GM18517 (cell line): Measurements from ENCODE around the gene IMMP2L.
"Not testable (repeated sequence)": the region's sequence is repeated elsewhere in the genome, so short reads cannot be mapped to it uniquely, and the experiment has no call there.

Experiments
- ATAC-seq: cut with Tn5 transposase; IDR thresholded peaks from one replicate; pipeline ENCODE4 v1.9.1; 2021; ENCODE audit warnings: mild to moderate bottlenecking, moderate library complexity; ENCODE audit not compliant: unreplicated experiment

The IMMP2L gene

DNA sequence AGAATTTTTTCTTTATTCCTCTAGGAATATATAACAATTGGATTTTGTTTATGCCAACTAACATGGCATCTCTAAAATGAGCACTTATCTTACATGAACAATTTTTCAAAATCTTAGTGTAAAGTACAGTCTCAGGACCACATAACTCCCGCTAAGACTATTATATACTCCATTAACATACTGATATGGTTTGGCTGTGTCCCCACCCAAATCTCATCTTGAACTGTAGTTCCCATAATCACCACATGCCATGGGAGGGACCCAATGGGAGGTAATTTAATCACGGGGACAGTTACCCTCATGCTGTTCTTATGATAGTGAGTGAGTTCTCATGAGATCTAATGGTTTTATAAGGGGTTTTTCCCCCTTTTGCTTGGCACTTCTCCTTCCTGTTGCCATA is 291.5 kb downstream of the IMMP2L start:
- not testable (repeated sequence) for ATAC-seq

DNA sequence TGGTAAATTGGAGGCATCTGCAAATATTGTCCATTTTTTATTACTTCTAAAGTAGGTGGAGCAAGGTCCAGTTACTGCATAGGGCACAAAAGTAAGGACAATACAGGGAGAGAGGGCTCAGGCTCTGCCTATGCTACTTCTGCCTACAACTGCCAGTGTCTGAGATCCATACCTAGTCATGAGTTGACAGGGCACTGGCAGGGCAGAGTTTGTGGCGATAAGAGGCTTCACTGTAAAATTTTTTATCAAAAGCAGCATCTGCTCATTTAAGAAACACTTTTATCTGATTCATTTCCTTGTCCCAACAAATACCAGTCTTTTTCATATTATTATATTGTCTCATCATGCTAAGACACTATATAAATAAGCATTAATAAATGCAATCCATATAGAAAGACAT is 293.4 kb downstream of the IMMP2L start:
- ATAC-seq: no peak

DNA sequence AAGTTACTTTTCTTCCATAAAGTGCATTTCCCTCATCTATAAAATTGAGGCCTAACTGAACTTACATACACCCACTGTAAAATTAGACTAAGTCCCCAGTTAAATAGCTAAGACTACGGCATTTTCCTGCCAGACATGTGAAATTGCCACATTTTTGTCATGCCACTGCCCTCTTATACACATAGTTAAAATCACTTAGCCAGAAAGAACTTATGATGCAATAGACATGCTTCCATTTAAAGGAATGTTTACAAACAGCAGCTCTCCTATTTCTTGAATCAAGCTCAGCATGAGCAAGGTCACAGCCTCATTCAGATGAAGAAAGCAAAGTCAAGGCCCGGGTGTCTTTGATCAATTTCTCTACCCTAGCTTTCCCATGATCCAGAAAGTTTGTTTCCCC is 295.7 kb downstream of the IMMP2L start:
- ATAC-seq: no peak

DNA sequence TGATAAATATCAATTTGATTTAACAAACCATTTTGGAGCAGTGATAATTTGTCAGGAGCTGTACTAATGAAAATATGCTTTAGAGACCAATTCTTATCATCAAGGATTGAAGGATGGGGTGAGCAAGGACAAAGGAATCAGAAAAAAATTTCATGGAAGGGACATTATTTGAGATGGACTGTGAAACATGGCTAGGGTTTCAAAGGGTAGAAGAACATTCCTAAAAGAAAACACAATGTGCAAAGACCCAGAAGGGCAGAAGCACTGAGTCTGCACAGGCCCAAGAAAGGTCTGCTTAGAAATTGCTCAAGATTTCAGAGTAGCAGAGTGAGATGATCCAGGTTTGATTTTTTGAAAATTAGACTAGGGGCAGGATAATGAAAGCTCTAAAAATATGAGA is 296.9 kb downstream of the IMMP2L start:
- no peak for ATAC-seq

DNA sequence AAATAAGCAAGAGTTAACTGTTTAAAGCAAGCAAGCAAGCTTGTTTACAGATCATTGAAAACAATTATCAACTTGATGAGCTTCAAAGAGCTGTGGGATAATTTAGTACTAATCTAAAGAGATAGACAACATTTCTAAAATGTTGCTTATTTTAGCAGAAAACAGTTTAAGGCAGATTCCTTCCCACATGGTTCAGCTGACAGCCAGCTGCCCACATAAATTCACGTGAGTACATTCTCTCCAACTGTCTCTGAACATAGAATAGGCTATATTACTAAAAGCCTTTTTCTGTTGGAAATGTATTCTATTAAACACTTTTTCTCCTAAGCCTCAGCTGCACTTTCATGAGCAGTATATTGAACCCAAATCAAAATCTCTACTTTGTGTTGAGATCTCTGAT is 297.3 kb downstream of the IMMP2L start:
- no peak for ATAC-seq

DNA sequence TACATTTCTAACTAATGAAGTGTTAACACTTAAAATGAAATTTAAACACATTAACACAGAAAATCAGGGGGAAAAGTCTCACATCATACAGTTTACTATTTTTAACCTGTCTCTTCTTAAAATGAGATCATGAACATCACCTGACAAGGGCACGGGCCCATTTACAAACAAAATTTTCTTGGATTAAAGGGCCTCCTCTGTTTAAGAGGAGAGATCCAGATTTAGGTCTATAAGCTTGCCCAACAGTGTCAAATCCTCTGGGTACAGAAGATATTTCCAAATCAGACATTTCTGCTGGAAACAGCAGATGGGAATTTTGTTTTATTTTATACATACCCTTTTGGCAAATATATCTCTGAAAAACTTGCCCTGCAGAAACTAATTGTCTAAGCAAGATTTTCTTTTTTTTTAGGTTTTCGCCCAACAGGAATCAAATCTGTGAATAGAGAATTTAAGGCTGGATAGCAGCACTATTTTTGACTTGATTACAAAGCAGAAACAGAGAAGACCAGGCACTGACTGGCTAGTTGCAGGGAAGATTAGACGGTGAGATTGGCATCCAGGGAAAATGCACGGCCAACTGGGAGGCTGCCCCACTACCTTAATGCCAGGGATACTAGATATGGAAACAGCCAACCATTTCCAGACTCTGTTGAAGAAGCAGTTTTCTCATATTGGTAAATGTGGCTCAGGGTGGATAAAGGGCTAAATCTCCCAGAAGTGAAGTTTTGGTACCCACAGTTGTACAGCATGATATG is 298.0 kb downstream of the IMMP2L start:
- no peak for ATAC-seq

DNA sequence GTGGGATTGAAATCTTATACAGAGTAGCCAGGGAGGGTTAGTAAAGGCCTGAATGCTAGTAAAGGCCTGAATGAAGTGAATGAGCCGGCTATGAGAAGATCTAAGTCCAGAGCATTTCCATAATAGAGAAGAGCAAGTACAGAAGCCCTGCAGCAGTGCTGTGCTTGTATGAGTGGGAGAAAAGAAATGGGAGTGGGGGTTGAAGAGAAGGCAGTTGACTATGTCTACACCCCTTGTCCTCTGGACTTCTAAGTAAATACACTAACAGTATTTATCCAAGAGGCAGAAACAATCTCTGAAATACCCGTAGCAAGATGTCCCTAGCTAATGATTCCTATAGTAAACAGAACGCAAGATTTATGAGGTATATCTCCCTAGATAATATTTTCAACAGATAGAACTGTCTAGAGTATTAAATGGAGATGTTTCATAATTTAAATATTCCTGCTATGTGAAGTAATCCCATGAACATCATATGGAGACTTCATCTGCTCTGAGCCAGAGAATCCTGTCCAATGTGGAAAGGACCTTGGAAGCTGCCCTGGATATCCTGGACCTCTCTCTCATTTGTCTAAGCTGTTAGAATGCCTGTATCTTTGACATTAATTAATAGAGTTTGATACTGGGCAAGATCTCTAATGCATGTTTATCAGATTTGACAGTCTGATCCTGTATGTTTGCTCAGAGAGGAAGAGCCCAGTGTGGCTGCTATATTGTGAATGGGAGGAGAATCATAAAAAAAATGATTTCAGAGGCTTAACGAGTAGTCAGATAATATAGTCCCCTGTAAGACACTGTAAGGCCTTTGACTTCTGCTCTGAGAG is 299.8 kb downstream of the IMMP2L start:
- ATAC-seq: no peak

DNA sequence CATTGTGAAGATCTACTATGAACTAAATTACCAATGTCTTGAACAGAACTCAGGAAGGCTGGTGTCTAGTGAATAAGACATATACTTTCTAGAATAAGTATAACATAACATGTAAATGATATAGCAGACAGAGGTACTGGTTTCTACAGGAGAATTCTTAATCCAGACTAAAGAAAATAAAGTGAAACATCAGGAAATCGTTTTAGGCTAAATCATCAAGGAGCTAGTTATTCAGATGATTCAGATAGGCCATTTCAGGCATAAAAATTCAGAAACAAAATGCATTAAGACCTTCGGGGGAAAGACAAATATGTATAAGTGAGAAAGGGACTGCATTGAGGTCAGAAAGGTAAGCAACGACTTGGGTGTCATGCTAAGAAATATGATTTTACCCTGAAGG is 300.8 kb downstream of the IMMP2L start:
- ATAC-seq: no peak

DNA sequence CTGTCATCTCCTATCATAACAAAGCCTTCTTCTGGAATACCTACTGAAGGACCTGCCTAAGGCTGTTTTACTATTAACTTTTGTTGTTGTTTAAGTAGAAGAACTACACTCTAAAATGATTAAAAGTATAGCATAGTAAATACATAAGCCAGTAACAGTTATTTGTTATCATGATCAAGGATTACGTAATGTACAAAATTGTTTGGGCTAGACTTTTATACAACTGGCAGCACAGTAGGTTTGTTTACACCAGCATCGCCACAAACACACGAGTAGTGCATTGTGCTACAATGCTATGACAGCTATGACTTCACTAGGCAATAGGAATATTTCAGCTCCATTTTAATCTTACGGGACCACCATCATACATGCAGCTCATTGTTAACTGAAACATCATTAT is 302.3 kb downstream of the IMMP2L start:
- ATAC-seq: no peak

DNA sequence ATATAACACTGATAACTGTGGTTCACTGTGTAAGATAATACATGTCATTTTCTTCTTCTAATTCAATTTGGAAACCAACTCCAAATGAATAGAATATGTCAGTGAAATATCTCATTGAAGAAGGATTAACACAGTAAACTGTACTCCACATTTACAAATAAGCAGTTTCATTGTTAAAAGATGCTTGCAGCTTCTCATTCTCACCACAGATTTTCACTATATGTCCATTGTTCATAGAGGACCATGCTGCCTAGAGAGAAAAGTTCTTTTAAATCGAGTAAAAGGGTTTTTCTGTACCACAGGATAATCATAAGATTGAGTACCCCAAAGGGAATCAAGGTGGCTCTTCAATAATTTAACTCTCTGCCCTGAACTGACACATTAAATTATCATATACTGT is 305.9 kb downstream of the IMMP2L start:
- no peak for ATAC-seq

DNA sequence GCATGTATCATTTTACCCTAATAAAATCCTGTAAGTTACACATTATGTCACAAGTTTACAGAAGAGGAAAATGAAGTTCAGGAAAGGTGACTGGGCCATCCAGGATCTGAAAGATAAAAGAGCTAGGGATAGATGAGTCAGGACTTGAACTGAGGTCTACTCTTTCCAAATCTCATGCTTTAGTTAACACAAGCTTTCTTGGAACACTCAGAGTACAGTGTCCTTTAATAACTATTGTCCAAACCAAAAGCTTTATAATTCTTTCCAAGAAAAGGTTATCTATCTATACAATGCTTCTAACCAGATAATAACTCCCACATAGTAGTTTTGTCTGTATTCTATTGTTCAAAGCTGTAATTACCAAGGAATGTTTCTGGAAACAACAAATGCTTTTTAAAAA is 306.7 kb downstream of the IMMP2L start:
- no peak for ATAC-seq

DNA sequence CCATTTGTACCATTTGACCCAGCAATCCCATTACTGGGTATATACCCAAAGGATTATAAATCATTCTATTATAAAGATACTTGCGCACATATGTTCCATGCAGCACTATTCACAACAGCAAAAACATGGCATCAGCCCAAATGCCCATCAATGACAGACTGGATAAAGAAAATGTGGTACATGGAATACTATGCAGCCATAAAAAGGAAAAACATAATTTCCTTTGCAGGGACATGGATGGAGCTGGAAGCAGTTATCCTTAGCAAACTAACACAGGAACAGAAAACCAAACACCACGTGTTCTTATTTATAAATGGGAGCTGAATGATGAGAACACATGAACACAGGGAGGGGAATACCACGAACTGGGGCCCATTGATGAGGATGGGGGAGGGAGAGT is 310.9 kb downstream of the IMMP2L start:
- ATAC-seq: not testable (repeated sequence)

DNA sequence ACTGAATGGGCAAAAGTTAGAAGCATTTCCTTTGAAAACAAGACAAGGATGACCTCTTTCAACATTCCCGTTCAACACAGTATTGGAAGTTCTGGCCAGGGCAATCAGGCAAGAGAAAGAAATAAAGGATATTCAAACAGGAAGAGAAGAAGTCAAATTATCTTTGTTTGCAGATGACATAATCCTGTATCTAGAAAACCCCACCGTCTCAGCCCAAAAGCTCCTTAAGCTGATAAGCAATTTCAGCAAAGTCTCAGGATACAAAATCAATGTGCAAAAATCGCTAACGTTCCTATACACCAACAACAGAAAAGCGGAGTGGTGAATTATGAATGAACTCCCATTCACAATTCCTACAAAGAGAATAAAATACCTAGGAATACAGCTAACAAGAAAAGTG is 312.5 kb downstream of the IMMP2L start:
- ATAC-seq: not testable (repeated sequence)

DNA sequence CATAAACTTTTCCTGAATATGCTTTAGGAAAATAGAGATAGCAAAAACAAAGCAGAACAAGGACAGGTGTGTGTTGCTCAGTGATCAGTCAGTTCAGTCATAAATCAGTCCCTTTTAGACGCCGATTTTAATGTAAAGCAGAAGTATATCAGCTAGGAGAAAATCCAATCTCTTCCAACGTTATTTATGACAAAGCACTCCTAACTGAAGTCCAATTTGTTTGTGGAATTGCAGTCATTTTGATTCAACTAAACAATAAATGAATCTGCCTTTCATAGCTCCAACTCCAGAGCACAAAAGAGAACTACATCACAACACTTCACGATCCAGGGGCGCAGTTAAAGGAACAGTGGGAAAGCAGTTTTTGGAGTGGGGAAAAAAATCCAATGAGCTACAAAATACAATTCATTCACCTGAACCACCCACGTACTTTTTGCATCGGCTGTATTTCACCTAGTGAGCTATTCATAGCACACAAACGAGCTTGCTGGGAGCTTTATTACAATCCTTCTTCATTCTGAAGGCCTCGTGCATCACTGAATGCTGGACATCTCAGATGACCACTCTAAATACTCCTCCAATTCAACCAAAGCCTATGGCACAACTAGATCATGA is 320.0 kb downstream of the IMMP2L start:
- ATAC-seq: no peak

DNA sequence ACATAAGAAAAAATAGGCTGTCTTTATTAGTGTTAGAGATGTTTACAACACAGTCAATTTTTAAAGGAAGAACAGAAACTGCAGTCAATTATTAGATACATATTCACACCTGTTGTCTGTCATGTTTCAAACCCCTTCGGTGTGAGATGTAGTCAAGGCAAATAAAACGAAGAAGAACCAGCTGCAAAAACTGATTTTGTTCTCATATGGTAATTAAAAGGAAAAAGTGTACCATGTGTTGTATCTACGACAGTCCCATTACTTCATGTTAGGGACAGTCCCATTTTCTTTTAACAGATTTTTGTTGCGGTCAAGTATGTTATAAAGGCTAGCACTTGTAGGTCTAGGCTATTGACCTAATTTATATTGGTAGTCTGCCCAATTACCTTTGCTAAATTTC is 321.9 kb downstream of the IMMP2L start:
- ATAC-seq: no peak

DNA sequence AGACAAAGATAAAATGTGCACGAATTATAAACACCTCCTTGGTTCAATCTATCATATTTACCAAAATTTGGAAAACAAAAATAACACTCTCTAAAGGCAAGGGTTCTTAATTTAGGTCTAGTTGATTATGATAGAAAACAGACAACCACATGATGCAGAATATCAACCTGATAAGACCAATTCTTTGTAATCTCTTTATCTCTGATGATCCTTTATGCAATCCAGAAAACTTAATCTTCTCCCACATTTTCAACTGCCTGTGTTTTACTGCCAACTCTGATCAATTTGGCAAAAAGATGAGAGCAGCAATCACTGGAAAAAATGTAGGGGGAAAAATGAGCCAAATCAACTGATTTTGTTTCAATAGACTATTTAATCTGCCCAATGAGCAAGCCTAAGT is 322.9 kb downstream of the IMMP2L start:
- ATAC-seq: no peak

DNA sequence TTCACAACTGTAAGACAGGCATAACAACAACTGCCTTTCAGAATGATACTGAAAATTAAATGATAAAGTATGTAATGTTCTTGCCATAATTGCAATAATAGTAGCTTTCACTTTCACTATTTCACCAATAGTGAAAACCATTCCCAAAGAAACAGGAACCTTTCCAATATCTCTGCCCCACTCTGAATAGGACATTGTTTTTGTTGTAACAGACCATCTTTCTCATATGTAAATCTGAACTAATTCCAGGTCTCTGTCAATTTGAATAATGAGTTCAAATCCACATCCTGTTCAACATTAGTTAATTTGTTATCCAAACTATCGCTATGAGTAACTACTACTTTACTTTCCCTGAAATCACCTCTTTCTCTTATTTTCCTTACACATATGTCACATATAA is 323.4 kb downstream of the IMMP2L start:
- ATAC-seq: no peak

DNA sequence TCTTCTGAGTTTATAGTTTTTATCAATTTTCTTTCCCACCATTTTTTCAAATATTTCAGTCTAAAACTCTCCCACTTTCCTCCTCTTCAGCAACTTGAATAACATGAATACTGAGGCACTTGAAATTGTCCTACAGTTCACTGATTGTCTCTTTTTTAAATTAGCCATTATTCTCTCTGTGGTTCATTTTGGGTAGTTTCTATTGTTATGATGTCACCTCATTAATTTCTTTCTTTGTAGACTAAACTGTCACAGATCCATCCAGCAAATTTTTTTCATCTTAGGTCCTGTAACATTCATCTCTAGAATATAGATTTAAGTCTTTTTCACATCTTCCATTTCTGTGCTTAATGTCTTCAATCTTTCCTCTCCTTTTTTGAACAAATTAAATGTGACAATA is 326.6 kb downstream of the IMMP2L start:
- no peak for ATAC-seq

DNA sequence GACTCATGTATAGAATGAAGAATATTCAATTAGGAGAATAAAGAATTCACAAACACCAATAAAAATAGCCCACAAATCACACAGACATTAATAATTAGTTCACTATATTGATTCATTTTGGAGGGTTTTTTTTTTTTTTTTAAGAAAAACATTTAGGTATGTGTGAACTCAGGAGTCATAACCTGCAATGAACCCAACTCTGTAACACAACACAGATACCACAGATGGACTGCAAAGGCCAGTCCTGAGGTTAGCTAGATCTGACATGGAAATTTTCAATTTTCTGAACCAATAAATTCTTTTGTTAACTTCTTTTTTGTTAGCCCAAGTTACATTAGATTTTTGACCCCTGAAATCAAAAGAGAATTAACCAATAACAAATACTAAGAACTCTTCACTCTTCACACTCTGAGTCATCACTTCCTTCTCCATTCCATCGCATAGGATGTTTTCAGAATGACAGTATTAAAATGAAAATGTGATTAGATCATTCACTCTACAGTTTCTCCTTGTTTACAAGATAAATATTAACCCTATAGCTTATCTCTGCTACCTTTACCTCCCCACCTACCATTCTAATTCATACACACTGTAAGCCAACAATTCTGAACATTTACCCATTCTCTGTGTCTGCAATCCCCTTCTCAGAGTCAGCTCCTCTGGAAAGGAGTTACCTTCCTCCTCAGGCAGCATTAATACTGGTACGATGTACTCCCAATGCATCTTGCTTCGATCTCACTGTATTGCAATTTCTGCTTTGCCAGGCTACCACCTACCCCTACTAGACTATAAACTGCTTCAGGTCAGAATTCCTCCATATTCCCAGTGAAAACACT is 329.8 kb downstream of the IMMP2L start:
- peak; percentile 91 for ATAC-seq

DNA sequence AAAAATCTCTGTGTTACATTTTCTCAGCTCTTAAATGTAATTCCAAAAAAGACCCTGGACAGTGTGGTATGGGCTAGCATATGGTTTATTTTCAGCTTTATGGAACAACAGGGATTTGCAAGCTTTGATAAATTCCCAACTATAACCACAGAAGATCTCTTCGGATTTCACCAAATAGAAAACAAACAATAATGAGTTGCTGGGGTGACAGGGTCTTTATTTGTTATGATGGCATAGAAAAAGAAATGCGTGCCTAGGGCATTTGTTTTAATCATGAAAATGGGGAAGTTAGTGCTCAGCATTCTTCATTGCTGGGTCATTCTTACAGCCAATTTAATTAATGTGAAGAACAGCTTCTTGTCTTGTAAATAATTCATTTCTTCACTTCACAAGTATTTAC is 332.4 kb downstream of the IMMP2L start:
- no peak for ATAC-seq

DNA sequence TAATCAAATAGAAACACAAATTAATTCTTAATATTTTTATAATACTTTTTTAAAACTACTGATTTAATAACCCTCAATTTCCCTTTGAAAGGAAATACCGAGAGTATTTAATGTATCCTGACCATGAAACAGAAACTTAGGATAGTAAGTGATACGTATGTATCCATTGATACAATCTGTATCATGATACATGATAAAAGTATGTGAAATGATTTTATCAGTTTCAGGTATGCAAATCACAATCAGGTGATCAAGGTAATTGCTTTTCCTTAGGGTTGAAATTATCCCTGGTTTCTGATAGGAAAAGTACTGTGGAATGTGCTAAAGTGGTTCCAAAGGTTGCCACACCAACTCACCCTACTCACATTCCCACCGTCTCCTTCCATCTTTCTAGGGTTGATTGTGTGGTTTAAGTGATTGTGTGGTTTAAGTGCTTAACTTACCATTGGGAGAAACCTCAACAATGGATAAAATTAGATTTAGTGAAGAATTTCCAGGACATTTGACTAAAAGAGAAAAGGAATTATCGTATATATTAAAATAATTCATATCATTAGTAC is 333.0 kb downstream of the IMMP2L start:
- no peak for ATAC-seq
